ENCODE measurements around the gene ZNF567.

DNA sequence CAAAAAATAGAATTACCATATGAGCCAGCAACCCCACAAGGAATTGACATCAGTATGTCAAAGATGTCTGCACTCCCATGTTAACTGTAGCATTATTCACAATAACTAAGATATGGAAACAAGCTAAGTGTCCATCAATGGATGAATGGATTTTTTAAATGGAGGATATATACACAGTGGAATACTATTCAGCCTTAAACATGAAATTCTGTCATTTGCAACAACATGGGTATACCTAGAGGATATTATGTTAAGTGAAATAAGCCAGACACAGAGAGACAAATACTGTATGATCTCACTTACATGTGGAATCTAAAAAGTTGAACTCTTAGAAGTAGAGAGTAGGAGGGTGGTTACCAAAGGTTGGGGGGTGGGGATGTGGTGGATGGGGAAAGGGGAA lies 8.0 kb upstream of the ZNF567 start:
- TF ChIP-seq, protein P1, sequence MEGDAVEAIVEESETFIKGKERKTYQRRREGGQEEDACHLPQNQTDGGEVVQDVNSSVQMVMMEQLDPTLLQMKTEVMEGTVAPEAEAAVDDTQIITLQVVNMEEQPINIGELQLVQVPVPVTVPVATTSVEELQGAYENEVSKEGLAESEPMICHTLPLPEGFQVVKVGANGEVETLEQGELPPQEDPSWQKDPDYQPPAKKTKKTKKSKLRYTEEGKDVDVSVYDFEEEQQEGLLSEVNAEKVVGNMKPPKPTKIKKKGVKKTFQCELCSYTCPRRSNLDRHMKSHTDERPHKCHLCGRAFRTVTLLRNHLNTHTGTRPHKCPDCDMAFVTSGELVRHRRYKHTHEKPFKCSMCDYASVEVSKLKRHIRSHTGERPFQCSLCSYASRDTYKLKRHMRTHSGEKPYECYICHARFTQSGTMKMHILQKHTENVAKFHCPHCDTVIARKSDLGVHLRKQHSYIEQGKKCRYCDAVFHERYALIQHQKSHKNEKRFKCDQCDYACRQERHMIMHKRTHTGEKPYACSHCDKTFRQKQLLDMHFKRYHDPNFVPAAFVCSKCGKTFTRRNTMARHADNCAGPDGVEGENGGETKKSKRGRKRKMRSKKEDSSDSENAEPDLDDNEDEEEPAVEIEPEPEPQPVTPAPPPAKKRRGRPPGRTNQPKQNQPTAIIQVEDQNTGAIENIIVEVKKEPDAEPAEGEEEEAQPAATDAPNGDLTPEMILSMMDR (IDR thresholded peaks at IDR 0.05), result no peak
- TF ChIP-seq EZH2 (IDR thresholded peaks at IDR 0.05; ENCODE audit: borderline replicate concordance, insufficient read depth, low read depth, low read length, poor library complexity, severe bottlenecking), result no peak
